Activated CD8-positive, alpha-beta memory T cell treated with anti-CD3 and anti-CD28 coated beads for 36 hours (primary cell): Measurements from ENCODE around the gene SLCO4A1. TPM values are rescaled to one million over a fixed set of nuclear protein-coding genes. Genes with fewer than 3 reads are reported as not detected.

ENCODE experiments used
- CTCF ChIA-PET: fragments of 350-600 bp; sonication (Branson Sonifier 250); formaldehyde crosslinking; loops from one replicate; lab custom pipeline; 2021; ENCODE audit warnings: antibody characterized with exemption; lab: Charles Lee
- POLR2A ChIA-PET: fragments of 350-600 bp; sonication (Branson Sonifier 250); formaldehyde crosslinking; loops from one replicate; lab custom pipeline; 2021; ENCODE audit warnings: antibody characterized with exemption; lab: Charles Lee
- total RNA-seq, 2 experiments: library from RNA; stranded (reverse); gene quantifications; one replicate each; pipeline ENCODE4 v1.2.3, GENCODE V29; 2021

SLCO4A1 gene
- total RNA-seq, 2 experiments from 2014 or later, result 60.9 to 65.4 TPM

GRCh38 chr20:62709537-62709905, 67.2 kb downstream of the SLCO4A1 start:
- ChIA-PET CTCF (interaction anchor here (1.6 to 2.0 kb wide), 2 partner anchors 54 to 82 kb away, joined by 3 to 5 read pairs; no protein-coding TSS in a partner anchor), POLR2A (no interaction called here)

DNA sequence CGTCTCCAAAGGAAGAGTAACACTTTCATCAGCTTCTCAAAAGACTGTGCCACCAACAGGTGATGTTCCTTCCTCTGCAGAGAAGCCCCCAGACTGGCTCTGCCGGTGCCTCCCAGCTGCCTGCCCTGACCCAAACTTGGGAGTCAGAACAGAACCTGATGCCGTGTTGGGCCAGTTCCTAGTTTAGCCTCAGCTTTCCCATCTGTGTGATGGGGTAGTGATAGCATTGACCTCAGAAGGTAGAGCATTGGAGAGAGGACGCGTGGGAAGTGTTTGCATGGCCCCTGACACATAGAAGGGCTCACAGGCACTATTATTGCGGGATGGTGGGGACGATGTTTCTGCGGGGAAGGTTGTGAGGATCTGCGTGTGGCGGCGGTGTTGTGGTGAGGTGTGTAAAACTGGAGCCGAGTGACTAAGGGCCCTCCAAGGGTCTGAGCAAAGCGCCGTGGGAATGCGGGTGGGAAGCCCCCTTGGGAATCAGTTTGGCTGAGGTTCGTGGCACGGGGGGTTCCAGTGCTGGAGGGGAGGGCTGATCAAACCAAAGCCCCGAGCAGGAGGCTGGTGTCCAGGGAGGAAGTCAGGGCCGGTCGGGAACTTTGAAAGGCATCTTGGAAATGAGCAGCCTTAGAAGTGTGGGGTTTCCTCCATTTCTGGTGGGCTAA, 68.0 kb downstream of the SLCO4A1 start:
- POLR2A ChIA-PET, result no interaction called here

DNA sequence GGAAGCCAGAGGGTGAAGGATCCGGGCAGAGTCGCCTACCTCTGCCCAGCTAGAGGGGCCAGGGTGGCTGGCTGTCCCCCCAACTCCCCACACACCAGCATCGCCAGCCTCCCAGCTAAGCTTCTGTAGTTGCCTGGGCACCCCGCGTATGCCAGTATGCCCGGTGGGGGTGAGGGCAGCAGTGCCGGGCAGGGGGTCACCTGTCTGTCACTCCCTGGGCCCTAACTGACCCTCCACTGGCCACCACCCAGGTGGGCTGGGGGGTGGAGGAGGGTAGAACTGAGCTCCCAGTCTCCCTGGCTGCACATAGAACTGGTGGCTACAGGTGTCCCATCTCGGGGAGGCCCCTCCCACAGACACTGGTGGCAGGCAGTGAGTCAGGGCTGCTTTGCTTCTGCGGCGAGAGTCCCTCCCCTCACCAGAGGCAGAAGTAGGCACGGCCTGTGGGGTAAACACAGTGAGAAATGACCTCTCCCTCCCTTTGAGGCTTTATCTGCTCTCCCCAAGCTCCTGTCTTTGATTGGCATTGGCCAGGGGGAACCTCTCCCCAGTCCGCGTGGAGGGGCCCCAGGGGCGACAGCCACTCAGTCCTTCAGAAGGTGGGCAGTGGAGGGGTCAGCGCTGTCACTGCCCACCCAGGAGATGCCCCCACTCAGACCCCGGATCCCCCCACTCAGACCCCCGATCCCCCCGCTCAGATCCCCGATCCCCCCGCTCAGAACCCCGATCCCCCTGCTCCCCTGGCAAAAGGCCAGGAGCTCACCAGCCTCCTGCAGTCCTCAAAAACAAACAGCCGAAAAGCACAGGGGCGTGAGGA, 68.8 kb downstream of the SLCO4A1 start:
- POLR2A ChIA-PET, result no interaction called here
- CTCF ChIA-PET, result interaction anchor here (0.8 kb wide), 1 partner anchor 23 kb away, joined by 3 read pairs; no protein-coding TSS in a partner anchor

More for the DNA sequence above, 68.0 kb downstream of the SLCO4A1 start:
- CTCF ChIA-PET, result no interaction called here

DNA sequence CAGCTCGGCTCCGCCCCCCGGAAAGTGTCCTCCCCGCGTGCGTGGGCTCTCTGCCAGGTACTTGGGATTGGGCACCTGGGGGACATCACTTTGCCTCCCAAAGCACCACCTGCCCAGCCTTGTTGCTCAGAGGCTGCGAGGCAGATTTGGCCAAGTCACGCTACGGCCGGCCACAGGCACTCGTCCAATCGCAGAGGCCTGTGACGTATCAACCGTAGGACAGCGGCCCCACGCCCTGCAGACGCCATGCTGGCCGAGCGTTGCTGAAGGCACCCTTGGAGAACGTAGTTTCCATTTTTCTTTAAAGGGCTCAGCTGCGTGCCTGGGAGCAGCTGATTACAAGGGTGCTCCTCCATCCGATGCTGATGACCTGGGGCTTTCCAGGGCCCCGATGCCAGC, 69.4 kb downstream of the SLCO4A1 start:
- ChIA-PET CTCF (no interaction called here), POLR2A (no interaction called here)

GRCh38 chr20:62712606-62713005, 70.3 kb downstream of the SLCO4A1 start:
- CTCF ChIA-PET, result no interaction called here
- POLR2A ChIA-PET, result no interaction called here

DNA sequence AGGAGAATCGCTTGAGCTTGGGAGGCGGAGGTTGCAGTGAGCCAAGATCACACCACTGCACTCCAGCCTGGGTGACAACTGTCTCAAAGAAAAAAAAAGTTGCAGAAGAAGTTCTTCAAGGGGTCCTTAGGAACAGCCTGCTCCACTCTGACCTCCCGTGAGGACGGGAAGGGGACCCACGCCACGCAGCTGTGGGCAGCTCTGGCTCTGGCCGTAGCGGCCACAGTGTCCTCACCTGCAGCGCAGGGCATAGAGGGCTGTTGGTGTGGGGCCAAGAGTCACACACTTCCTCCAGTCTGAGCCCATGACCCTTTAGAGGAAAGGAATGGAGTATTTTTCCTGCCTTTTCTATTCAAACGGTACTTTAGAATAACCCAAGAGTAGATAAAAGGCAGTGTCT, 71.7 kb downstream of the SLCO4A1 start:
- CTCF ChIA-PET, result no interaction called here
- POLR2A ChIA-PET, result no interaction called here

DNA sequence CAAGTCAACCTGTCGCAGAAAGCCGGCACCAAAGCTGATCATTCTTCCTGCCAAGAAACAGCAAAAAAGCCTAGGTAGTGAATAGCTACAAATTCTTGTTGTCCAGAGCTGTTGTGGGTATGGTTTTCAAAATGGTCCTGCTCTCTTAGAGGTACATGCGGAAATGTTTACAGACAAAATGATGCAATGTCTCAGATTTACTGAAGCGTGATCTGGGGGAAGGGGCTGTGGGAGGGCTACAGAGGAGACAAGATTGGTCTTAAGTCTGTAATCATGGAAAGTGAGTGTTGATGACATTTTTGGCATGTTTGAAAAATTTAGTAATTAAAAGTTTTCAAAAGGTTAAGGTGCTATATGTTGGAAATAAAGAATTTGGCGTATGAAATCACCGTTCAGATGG, 72.5 kb downstream of the SLCO4A1 start:
- ChIA-PET POLR2A (no interaction called here), CTCF (no interaction called here)

GRCh38 chr20:62715201-62715600, 72.9 kb downstream of the SLCO4A1 start:
- ChIA-PET CTCF (no interaction called here), POLR2A (no interaction called here)

DNA sequence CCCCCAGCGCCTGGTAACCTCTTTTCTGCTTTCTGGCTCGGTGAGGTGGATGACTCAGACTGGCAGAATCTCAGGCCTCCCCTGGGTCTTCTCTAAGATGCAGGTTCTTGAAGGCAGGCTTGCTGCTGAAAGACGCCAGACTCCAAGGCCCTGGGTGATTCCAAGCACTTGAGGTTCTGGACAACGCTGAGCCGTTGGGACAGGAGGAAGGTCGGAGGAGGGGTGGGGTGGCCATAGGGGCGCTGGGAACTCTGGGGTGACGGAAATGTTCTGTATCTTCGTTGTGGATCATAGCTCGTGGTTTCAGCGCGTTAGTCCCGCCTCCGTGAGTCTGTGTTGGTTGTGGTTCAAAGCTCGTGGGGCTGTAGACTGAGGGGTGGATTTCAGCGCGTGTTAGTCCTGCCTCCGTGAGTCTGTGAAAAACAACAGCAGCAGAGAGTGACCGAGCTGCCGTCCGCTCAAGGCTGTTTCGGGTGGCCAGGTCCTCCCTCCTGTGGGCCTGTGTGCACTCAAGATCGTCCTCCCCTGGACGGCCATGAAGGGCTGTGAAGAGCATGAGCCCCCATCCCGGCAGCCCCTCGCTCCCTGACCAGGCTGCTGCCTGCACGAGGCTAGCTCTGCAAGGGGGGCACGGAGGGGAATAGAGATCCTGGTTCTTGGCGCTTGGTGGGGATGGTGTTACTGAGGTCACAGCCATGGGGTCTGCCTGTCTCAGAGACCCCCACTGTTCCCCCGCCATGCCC, 74.1 kb downstream of the SLCO4A1 start:
- CTCF ChIA-PET, result interaction anchor here (0.9 to 1.9 kb wide), 3 partner anchors 11 to 78 kb away, joined by 3 to 4 read pairs (median 4); no protein-coding TSS in a partner anchor
- POLR2A ChIA-PET, result no interaction called here

DNA sequence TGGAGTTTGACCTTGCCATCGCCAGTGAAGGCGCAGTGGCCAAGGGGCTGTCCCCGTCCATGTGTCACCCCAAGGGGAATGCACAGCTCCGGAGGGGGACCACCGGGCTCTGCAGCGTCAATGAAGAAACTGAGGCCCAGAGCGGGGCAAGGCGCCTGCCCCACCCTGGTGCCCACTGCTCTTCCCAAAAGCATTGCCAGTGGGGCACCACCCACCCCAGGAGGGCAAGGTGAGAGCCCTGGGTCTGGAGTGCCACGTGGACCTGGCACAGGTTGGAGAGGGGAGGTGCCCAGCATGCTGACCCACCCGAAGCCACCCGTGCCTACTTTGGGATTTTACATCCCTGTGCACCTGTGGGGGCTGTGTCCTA, 74.6 kb downstream of the SLCO4A1 start:
- POLR2A ChIA-PET, result no interaction called here
- CTCF ChIA-PET, result interaction anchor here (0.9 to 1.9 kb wide), 3 partner anchors 12 to 77 kb away, joined by 3 to 4 read pairs (median 4); no protein-coding TSS in a partner anchor

DNA sequence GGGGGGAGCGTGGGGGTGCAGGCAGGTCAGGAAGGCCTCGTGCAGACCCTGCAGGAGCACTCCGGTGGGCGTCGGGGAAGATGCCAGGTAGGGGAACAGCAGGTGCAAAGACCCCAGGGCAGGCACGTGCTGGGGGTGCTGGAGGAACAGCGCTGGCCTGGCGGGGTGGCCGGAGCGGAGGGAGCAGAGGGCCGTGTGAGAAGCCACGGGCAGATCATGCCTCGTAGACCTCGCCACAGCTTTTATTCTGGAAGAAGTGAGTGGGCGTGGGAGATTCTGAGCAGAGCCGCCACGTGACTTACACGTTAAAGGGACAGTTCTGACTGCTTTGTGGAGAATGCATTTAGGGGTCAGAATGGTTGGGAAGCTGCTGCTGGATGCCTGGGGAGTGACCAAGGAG, 75.6 kb downstream of the SLCO4A1 start:
- ChIA-PET POLR2A (no interaction called here), CTCF (no interaction called here)

DNA sequence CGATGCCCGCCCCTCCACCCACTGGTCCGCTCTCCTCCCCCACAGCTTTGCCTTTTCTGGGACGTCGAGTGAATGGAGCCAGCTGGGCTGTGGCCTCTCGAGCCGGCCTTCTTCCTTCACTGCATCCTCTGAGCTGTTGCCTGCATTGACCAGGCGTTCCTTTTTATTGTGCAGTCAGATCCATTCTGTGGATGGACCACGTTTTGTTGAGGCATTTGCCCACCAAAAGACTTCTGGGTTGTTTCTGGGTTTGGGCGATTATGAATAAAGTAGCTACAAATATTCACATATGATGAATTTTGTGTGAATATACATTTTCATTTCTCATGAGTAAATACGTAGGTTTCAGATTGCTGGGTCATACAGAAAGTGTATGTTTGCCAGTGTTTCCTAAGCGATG, 76.2 kb downstream of the SLCO4A1 start:
- ChIA-PET CTCF (interaction anchor here (2.1 kb wide), 1 partner anchor 73 kb away, joined by 7 read pairs; no protein-coding TSS in a partner anchor), POLR2A (no interaction called here)

- CTCF ChIA-PET, result interaction anchor here (2.1 kb wide), 1 partner anchor 72 kb away, joined by 7 read pairs; no protein-coding TSS in a partner anchor
Measured at GRCh38 chr20:62719250-62719935, 77.1 kb downstream of the SLCO4A1 start.

More at GRCh38 chr20:62719250-62719935, 77.1 kb downstream of the SLCO4A1 start:
- POLR2A ChIA-PET, result interaction anchor here (0.6 kb wide), 2 partner anchors 44 to 77 kb away, joined by 3 to 4 read pairs; no protein-coding TSS in a partner anchor

Other genes with a start within 250 kb of the SLCO4A1 start
- gene CABLES2, start 235.2 kb upstream of the SLCO4A1 start, total RNA-seq, result 1 to 10 TPM; 7.7 to 8.8 TPM
- not detected for gene RBBP8NL, start 215.0 kb upstream of the SLCO4A1 start, total RNA-seq
- not detected for gene GATA5, start 166.5 kb upstream of the SLCO4A1 start, total RNA-seq
- not detected for gene NTSR1, start 66.3 kb downstream of the SLCO4A1 start, total RNA-seq
- gene MRGBP, start 154.0 kb downstream of the SLCO4A1 start, total RNA-seq, result 10 to 100 TPM; 17.8 to 18.1 TPM
- 10 to 100 TPM; 53.5 to 54.1 TPM for gene OGFR, start 162.3 kb downstream of the SLCO4A1 start, total RNA-seq
- gene COL9A3, start 174.5 kb downstream of the SLCO4A1 start, total RNA-seq, result not detected
- 1 to 10 TPM; 6.2 to 6.5 TPM for gene TCFL5, start 219.3 kb downstream of the SLCO4A1 start, total RNA-seq